Middle frontal gyrus (tissue), 1 donor: ENCODE data around the gene TROAP.

Experiments used
- DNase-seq: peaks from one replicate; pipeline ENCODE4 v3.0.0-alpha.2; 2015; ENCODE audit warnings: low spot score; ENCODE audit errors: extremely low spot score

TROAP gene

GRCh38 chr12:49342066-49342913, 19.2 kb downstream of the TROAP start:
- no peak for DNase-seq

GRCh38 chr12:49342914-49343731, 20.1 kb downstream of the TROAP start:
- DNase-seq: no peak

DNA sequence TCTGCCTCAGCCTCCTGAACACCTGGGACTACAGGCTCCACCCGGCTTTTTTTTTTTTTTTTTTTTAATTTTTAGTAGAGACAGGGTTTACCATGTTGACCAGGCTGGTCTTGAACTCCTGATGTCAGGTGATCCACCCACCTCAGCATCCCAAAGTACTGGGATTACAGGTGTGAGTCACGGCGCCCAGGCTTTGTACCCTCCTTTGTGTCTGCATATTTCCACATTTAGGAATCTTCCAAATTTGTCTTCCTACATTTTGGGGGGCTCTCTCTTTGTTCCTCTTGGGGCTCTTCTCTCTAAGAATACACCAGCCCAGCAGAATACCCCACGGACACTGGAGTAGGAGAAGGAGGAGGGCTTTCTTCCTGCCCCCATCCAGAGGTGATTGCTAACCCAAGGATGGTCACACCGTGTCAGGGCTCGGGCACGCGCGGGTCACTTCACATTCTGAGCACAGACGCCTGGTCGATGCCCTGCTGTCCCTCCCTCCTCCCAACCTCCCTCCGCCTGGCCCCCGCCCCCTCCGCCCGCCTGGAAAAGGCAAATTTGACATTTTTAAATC, 21.5 kb downstream of the TROAP start:
- DNase-seq: no peak

DNA sequence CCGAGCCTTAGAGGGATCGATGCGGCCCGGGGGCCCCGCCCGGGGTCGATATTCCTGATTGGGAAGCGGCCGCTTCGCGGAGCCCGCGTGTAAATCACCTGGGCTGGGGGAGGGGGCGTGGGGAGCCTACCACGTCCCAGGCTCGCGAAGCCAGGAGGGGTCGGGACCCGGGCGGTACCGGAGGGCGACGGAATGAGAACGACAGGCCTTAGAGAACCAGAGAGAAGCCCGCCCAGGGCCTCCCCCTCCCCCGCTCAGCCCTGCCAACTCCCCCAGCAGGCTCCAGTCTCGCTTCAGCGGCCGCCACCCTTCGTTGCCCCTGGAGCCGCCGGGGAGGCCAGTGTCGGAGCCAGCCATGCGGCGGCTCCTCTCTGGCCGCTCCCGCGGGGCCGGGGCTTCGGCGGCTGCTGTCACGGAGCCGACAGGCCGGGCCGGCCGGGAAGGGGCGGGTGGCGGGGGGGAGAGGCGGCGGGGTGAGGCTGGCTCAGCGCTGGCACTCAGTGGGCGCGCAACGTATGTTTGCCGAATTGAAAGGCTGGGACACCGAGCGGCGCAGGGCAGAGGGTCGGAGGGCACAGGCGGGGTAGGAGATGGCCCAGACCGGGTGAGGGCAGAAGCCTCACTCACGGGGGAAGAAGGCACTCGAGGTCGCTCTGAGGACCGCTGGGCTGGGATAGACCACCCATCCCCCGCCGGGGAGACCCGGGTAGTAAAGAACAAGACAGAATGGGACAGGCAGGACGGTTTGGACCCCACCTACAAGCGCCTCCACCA, 22.2 kb downstream of the TROAP start:
- DNase-seq: no peak

DNA sequence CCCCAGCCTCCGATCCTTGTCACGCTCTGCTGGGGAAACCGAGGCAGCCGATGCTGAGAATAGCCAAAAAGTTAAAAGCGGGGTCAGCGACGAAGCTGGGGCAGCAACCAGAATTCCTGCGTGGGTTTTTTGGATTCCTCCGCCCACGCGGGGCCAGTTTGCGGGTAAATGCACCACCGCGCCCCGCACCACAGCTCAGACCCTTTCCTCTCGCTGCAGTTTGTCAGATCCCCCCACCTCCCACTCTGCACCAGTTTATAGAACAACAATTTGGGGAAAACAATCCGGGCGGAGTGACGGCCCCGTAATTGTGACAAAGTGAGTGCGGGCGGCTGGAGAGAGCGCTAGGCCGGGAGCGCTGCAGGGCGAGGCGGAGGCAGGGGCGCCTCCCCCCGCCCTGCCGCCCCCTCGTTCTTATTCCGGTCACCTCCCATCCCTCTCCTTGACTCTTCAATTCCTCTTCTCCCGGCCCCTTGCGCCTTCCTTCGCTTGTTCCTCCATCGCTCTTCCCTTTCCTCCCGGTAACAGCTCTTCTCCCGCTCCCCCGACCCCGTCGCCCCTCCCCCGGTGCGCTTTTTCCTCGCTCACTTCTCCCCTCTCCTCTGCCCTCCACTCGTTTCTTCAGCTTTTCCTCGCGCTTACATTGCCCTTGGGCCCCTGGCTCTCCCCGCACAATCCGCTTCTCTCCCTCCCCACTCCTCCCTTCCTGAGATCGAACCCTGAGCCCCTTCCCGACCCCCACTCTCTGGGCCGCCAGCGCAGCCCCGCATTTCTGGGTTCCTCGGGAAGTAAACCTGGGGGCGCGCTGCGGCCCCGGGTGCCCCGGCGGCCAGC, 23.0 kb downstream of the TROAP start:
- DNase-seq: no peak

GRCh38 chr12:49346659-49347310, 23.7 kb downstream of the TROAP start, which contains the start of gene DNAJC22:
Gene DNAJC22, plus strand, starts transcription at chr12:49346888. Its CDS starts 1,985 bp downstream, at chr12:49348873.
- no peak for DNase-seq

DNA sequence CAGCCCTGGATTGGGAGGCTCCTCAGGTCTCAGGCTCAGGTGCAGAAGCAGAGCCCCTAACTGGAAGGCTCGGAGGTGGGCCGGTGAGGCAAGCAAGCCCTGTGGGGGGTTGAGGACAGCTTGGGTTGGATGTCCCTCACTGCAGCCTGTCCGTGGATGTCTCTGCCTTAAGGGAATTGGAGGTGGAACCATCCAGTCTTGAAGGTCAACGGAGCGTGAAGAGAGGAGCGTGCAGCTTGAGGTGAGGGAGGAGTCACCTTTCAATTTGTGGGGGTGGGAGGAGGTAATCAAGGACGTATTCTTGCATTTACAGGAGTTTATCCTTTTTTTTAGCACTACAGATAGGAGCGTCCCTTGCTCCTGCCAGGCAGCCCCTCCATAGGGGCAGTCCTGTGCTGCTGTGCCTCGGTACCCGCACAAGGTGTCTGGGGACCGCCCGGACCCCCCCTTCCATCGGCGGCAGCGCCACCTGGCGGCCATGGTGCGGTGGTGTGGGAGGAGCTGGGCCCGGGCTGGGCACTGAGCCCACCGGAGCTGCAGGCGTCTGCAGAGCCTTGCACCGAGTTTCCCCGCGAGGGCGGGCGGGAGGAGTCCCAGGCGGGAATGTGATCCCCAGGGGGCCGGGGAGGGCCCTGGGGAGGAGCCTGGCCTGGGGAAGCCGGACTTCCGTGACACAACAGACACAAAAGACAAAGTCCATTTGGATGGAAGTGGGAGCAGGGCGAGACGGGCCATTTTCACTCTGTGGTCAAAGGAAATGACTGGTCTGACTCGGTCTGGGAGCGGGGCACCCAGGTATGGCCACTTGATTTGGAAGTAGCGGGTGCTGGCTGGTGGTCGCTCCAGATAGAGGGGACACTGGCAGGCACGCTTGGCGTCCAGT, 24.5 kb downstream of the TROAP start:
- peak; percentile 73 for DNase-seq

- DNase-seq: no peak
These were observed 25.7 kb downstream of the TROAP start for GRCh38 chr12:49348781-49349180.

DNA sequence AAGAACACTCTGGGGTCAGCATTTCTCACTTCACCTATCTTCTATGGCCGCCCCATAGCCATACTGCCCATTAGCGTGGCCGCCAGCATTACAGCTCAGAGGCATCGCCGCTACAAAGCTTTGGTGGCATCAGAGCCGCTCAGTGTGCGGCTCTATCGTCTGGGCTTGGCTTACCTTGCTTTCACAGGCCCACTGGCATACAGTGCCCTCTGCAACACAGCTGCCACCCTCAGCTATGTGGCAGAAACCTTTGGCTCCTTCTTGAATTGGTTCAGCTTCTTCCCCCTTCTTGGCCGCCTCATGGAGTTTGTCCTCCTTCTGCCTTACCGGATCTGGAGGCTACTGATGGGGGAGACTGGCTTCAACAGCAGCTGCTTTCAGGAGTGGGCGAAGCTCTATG, 26.2 kb downstream of the TROAP start:
- no peak for DNase-seq

DNA sequence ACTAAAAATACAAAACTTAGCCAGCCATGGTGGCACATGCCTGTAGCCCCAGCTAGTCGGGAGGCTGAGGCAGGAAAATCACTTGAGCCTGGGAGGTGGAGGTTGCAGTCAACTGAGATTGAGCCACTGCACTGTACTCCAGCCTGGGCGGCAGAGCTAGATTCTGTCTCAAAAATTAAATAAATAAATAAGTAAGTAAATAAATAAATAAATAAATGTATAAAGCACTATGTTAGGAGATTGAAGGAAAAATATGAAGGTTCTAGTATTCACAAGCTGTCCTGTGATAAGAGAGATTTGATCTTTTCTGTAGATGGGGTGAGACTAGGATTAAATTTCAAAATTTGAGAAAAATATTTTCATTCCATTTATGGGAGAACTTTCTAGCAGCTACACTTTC, 29.3 kb downstream of the TROAP start:
- DNase-seq: no peak

DNA sequence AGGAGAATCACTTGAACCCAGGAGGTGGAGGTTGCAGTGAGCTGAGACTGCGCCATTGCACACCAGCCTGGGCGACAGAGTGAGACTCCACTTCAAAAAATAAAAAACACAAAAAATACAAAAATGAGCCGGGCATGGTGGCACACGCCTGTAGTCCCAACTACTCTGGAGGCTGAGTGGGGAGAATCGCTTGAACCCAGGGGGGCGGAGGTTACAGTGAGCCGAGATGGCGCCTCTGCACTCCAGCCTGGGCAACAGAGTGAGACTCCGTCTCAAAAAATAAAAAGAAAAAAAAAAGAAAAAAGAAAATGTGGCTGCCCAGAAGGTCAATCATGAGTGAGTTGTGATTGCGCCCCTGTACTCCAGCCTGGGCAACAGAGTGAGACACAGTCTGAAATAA, 32.9 kb downstream of the TROAP start:
- DNase-seq: no peak

- no peak for DNase-seq
These were observed 34.1 kb downstream of the TROAP start for GRCh38 chr12:49357103-49357678.

DNA sequence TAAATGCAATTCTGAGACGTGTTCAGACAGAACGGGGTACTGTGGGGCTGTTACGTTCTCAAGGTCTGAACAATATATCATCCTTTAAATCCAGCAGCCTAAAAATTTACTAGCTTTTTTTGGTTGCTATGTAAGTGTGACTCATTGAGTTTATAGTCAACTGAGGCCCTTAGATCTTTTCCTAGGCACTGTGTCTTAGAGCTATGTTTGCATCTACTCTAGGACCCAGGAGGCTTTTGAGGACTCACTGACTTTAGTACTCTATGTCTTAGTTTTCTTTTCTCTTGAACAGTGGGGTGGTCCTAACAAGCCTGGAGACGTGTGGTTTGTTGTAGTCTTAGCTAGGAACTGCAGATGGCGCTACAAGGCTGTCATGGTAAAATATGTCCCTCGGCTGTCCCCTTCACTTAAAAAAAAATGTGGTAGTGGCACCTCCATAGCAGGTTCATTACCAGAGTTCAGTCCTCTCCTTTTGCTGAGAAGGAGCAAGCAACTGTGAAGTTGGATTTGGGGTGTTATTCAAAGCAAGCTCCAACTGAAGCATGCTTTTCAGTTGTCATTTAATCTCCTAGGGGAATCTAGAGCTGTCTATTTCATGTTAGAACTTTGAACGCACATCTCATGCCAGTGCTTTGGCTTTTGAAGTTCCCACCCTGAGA, 35.6 kb downstream of the TROAP start:
- DNase-seq: peak; percentile 40

GRCh38 chr12:49359671-49360070, 36.6 kb downstream of the TROAP start:
- no peak for DNase-seq

DNA sequence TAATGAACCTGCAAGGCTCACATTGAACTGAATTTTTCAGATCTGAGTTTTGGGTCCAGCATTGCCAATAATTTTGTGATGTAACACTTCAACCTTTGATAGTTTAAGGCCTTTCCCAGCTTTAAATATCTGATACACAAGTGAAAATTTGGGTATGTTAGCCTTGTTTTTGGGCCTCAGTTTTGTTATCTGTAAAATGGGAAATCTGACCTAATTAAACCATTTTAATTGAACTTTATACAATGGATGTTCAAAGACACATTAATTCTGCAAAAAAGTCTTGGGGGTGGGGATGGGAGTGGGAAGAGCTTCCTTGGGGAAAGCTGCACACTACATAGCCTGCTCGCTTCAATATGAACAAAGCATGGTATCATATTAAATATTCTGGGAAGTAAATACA, 39.0 kb downstream of the TROAP start:
- DNase-seq: no peak

- no peak for DNase-seq
These were observed 41.9 kb downstream of the TROAP start for GRCh38 chr12:49364989-49365388.

GRCh38 chr12:49365542-49365941, 42.5 kb downstream of the TROAP start:
- DNase-seq: no peak

GRCh38 chr12:49366096-49366651, 43.1 kb downstream of the TROAP start:
- no peak for DNase-seq
